ENCODE measurements around the gene STX16.

The STX16 gene

DNA sequence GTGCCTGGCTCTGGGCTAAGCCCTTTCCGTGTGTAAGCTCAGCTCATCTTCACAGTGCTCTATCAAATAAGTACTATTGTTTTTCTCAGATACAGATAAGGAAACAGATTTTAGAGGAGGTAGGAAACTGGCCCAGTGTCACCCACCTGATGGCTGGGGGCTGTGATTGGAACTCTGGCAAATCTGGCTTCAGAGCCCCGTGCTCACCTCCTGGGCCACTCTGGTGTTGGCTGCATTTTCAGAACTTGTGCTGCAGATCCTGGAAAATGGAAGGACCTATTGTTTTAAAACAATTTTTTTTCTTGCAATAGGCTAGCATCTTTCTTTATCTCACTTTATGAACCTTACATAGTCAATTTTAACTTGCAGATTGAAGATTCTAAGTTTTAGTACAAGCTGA, 5.7 kb downstream of the STX16 start:
- no peak for DNase-seq

DNA sequence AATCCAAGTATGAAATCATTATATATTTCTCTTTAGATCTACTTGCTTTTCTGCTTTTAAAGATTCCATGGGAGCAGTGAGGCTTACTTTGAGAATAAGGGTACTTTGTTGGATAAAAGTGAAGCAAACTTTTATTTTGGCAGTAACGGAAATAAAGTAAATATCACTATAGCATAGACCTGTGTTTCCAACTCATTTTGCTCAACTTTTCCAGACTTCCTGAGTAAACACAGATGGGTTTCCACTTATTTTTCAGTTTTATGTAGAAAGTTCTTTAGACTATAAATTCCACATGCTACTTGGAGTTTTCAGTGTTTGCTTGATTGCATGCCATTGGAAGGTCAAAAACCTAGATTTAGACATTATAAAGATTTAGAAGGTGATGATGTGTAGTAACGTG, 6.2 kb downstream of the STX16 start:
- DNase-seq: no peak

DNA sequence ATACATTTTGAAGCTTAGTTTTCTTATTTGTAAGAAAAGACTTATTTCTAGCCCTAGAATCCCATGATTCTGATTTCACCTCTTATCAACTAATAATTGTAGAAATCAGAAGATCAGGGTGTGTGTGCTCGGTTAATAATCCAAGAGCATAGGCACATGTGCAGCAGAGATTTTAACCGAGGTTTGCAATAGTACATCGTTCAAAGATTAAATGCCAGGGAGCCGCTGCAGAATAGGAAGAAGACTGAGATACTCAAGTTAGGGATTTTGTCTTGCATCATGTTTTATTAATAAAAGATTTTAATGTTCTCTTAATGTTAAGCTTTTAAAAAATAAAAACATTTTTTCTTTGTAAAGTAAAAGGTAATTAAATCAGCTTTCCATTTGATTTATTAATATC, 6.9 kb downstream of the STX16 start:
- no peak for DNase-seq

DNA sequence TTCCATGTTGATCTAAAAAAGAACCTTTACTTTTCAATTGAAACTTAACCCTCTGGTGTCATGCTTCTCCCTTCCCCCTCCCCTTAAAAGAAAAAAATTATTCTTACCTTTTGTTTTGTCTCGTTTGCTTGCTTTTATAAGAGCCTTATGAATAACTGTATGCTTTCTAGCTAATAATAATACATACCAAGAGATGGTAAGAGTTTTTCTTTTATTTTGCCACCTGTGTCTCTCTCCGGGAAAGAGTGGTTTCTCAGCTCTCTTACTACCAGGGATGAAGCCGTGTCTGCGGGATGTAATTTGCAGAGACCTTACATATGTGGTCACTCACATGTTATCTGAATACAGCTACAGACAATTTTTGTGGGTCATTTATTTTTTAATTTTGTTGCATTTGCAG, 7.7 kb downstream of the STX16 start:
- no peak for DNase-seq

DNA sequence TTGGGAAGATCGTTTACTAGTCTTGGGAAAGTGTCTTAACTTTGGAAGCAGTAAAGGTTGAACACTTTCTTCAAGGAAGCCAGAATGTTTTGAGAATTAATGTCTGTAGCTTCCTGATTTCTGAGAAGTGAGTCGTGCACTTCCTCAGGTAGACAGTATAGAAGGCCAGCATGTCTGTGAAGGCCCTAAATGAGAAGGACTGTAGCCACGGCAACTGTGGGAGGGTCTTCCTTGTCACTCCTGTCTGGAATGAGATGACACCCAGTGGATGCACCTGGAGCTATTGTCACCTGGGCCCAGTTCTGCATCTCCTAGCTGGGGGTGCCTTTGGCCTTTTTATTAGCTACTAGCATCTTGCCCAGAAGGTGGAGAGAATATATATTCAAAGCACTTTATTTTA, 8.8 kb downstream of the STX16 start:
- no peak for DNase-seq

DNA sequence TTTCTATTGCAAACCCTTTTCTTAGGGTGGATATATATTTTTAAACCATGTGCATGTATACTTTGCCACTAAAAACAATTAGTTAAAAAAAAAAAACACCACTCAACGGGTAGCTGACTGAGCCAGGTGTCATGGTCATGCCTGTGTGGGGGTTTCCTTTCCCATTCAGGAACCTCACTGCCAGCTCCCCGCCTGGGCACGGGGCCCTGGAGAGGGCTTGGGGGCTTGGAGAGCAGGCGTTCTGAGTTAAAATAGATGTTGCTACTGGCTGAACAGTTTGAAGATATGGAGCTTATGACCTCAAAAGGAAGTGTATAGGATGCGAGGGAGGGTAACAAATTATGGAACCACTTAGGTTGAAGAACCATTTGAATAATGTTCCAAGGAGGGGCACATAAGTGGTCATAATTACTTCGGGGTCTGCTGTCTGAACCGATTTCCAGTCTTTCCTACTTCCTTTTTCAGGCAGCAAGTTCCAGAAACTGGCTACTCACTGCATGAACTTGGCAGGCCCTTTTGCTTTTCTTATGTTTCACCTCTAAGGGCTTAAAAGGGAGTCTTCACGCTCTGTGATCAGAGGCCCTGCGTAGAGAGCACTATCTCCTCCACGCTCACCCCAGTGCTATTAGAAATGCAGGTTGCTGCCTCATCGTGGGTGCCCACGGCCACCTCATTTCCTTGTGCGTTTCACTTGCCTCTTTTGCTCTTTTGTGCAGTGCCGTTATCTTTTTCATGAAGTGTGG, 9.9 kb downstream of the STX16 start:
- no peak for DNase-seq

DNA sequence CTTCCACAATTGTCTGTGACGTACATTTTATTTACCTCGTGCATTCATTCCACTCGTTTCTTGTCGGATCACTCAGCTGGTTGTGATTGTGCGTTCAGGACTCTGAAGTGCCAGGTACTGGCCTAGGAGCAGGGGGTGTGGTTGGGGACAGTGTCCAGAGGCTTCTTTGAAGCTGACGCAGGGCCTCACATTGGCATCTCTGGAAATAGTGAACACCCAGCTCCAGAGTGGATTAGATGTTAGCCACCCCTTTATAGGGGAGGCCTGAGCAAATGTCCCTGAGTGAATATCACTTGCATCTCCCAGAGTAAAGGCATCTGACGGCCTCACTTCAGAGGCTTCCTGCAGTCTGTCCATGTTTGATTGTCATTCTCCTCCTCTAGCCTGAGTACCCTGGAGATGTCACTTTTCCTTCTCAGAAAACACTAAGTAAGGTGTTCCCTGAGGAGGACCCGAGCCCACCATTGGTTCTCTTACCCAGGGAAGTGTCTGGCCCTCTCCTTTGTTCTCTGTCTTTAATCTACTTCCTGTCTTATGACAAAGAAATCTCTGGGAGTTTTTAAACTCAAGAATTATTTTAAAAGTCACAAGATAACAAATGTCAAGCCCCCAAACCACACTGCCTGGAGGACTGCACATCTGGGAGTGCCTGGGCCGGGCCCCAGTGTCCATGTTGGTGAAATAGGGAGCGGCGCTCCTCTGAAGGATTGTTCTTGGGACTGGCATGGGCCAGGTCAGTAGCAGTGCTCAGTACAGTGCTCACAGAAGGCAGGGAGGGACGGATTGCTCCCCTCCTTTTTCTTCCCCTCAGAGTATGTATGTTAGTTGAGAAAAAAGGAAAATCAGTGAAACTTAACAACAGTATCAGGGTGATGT, 10.8 kb downstream of the STX16 start:
- no peak for DNase-seq

DNA sequence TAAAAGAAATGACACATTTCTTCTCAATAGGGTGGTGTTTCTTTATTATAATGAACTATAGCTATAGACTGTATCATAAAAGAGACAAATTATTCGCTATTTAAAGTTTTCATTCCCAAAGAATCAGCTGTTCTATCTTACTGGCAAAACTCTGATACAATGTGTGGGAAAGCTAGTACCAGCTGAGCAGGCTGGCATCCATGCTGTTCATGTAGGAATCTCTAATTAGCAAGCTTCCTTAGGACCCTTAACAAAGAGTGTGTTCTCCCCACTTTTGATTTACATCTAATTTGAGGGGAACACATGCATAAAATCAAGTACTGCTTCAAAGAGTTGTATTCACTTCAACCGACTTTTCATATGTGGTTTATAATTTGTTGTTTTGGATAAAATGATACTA, 13.2 kb downstream of the STX16 start:
- DNase-seq: no peak

DNA sequence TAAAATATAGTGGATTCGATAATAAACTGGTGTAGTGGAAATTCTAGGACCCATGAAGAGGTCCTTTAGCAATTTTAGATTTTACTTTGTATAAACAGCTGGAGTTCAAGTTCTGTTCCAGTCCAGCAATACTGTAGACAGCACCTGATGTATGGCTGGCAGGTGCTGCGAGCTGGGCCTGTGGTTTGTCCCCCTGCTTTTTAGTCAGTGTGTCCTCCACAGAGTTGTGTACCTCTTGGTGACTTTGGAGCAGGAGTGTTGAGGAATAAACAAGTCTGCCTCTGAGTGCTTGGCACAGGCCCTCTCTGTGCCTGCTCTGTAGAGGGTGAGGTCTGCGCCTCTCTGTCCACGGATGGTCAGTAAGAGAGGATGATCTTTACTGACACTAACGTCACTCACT, 13.8 kb downstream of the STX16 start:
- DNase-seq: no peak

DNA sequence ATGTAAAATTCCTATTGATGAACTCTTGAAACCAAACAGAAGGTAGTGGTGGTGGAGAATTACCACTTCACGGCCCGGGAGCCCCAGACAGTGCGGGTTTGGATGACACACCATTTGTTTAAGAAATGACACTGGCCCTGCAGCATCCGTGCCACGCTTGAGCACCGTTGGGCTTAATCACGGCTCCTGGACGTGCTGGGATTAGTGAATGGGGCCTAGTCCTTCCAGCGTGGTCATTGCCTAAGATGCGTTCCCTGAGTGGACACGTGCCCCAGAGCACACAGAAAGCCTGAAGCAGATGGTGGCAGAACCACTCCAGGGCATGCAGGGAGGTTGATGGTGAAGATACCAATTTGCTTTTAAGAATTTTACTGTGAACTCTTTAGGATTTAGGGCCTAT, 14.5 kb downstream of the STX16 start:
- no peak for DNase-seq

DNA sequence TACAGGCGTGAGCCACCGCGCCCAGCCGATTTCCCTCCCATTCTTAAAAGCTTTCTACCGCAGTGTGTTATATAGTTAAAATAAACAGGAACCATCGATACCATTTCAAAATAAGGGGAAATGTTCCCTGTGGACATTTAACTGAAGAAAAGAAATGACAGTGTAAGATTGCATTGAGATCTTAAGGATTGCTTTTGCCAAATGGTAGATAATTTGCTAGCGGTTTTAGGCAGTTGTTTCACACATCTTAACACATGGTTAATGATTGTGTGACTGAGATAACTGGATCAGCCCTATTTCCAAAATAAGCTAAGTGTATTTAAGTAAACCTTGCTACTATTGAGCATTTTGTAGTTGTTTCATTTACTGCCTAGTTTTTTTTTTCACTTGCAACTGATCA, 15.6 kb downstream of the STX16 start:
- DNase-seq: no peak

DNA sequence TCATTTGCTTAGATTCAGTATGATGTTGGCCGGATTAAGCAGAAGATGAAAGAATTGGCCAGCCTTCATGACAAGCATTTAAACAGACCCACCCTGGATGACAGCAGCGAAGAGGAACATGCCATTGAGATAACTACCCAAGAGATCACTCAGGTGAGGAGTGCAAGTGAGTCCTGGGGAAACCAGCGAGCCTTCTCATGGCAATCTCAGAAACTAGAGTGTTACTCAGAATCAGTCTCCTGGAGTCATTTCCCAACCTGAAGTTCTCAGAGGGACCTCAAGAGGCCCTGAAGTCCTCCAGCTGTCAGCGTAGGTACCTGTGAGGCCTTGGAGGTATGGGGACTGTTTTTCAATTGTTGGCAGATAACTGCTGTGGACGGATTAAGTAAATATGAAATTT, 16.9 kb downstream of the STX16 start:
- no peak for DNase-seq

DNA sequence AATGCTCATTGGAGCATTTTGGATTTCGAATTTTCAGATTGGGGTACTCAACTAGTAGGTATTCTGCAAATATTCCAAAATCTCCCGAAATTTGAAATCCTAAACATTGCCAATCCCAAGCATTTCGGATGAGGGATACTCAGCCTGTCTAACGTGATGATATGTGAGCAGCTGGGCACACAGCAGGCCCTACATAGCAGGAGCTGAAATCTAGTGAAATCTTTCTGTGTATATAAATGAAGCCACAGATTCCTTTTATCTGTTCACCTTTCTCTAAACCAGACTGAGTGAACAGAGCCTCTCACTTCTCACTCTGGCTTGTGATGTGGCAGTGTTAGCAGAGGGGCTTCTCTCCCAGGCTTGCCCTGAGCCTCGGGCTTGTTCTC, 17.8 kb downstream of the STX16 start:
- no peak for DNase-seq

DNA sequence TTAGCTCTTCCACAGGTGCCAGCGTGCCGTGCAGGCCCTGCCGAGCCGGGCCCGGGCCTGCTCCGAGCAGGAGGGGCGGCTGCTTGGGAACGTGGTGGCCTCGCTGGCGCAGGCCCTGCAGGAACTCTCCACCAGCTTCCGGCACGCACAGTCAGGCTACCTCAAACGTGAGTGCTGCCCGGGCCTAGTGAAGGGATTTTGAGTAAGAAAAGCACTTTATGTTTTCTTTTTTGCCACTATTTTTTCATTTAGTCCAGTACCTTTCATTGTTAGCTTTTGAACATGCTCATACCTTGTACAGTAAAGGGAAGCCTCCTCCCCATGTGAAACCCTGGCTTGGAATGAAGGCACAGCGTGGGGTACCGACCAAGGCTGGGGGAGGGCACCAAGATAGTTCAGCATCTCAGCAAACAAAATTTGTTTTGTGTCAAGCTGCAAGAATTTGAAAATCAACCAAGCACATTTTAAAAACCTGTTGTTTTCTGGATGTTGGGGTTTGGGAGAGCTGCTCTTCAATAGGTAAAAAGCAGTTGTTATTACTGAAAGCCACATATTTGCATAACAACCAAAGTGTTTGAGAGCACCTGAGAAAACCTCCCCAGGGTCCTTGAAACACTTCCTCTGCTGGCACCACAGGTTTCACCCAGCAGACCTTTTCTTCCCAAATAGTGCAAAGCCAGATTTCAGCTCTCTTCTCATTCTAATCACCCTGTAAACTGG, 18.4 kb downstream of the STX16 start:
- no peak for DNase-seq

DNA sequence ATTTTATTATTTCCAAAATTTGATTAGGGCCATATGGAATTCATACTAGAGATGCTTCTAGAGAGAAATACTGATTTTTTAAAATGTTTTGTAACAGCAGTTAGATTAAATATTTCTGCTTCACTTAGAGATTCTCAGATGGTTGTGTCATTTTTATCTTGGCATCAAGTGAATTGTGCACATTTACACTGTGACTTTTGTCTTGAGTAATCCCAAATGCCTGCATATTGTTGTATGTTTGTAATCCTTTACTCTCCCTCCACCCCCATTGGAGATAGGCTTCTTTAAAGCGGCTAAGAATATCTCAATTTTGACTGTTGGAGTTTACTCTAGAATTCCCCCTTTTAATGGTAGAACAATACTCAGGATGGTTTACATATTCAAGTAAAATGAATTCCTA, 19.0 kb downstream of the STX16 start:
- DNase-seq: no peak

DNA sequence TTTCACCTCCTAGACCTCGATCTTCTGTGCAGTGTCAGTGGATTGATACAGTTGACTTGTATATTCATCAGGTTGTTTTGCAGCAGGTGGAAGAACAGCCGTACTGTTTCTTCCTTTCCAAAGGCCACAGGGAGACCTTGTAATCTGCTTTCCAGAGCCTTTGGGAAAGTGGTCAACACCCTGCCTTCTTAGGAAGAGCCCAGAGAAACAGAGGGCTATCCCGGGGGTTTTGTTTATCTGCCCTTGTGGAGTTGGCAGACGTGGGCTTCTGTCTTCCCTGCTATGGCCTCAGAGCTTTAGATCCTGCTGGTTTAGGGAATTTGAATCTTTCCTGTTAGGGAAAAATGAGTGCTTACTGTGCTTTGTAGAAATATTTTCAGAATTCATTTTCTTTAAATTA, 19.6 kb downstream of the STX16 start:
- DNase-seq: no peak

DNA sequence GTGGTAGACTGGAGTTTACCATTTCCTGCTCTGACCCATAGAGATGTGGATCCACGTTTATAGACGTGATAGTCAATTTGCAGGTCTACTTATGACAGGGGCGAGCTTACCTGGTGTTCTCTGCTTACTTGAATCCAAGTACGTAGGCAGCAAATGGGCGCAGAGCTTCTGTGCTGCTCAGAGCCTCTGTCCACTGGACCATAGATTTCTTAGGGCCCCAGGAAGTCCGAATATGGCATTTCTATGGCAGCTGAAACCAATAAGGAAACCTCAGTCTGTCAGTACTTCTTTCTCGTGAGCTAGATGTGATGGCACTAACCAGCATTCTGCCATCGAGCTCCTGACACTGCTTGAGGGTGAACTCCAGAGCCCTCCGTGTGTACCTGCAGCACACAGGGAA, 22.0 kb downstream of the STX16 start:
- no peak for DNase-seq

DNA sequence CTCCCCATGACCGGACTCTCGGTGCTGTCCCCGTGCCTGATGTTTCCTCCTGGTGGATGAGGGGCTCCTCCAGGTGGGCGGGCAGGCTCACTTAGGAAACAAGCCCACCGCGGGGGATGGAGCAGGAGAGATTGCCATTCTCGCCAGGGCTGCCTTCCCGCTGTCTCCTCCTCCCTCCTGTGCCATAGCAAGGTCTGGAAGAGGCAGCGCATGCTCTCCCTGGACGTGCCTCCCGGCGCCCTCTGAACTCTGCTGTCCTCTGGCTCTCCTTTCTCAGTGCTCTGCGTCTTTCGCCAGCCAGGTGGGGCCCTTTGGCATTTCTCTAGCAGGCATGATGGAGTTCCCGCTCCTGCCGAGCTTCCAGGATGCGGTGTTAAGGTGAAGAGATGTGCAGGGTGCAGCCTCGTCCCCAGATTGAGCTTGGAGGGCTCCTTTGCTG, 24.1 kb downstream of the STX16 start:
- DNase-seq: no peak

DNA sequence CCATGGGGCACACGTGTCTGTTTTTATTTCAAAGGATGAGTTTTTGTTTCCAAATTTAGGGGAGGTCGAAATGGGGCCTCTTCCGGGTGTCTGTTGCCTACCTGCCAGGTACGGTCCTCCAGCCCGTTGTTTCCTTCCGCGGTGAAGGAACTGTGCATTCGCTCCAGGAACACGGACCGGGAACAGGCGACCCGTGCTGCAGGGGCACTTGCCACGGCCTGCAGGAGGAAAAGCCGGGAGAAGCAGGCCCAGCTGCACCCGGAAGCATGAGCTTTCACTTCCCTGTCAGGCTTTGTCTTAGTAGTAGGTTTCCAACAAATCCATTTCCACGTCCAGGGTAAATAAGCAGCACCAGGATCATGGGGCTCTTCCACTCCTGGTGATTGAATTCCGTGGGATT, 24.6 kb downstream of the STX16 start:
- DNase-seq: no peak

DNA sequence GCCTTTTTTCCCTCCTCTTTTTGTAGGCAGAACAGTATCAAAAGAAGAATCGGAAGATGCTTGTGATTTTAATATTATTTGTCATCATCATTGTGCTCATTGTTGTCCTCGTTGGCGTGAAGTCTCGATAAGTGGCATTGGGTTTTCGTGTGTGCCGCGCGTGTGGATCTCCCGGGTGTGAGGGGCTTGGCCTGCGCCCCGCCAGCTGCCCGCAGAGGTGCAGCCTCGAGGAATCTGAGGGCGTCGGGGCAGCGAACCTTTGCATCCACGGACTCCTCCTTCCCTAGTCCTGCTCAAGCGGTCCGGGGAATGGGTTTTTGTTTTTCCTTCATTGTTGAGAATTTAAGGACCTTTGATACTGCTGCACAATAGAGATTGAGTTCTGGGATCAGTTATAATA, 25.1 kb downstream of the STX16 start:
- DNase-seq: no peak

DNA sequence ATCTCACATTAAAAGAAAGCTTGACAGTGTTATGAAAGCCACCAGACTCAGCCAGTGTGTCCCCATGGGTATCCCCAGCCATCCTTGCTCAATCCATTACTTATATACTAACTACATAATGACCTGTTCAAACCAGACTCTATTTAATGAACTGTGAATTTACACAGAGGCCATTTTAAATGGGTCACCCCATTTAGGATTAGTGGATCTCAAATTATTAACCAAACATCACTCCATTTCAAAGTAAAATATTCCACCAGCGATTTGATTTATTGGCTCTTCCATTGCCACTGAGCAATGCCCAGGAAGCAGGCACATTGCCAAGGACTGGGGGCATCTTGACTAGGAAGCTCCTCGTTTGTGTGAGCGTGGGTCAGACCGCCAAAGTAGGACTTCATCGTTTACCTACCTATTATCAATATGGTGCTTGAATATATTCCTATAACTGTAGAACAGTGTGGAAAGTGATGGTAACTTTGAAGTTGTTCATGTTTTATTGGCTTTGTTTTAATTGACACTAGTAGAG, 26.1 kb downstream of the STX16 start:
- DNase-seq: no peak

DNA sequence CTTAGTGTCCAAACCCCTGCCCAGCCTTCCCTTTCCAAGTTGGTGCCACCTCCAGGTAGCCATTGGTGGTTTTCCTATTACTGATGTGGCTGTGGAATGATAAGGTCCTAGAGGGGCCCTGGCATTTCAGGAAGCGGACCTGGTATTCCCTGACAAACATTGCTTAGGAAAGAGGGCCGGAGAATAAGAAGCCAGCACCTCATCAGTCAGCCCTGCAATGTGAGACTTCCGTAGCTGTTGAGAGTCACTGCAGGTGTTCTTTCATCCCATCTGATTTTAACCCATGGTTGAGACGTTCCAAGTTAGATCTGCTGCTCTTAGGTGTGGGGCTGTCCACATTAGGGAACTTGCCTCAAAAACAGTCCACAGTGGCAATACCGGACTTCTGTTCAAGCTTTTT, 26.7 kb downstream of the STX16 start:
- no peak for DNase-seq

DNA sequence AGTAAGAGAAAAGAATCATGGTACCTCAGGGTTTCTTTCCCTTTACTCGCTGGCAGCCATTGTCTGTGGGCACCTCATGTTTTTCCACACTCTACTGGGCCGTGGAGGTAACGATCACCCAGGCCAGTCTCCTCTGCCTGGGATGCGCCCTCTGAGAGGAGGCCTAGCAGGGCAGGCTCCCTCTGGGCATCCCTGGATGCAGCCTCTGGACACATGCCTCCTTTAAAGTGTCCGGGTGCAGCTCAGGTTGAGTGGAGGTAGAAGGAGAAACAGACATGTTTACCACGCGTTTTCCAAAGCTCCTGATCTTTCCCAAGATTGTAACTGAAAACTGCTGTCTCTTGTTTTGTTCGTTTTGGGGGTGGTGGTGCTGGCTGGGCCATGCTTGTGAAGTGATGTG, 27.7 kb downstream of the STX16 start:
- DNase-seq: no peak
